Upper lobe of left lung (tissue), 6 donors: ENCODE data around the gene KRT80. TPM values are rescaled to one million over a fixed set of nuclear protein-coding genes. Genes with fewer than 3 reads are reported as not detected.

Experiments
- ATAC-seq, 2 donors: fragments of 200-7000 bp; cut with Tn5 transposase; one replicate each; pipeline ENCODE4 v1.9.1; 2022; ENCODE audit warnings: mild to moderate bottlenecking in 2 of 2, moderate library complexity in 2 of 2; ENCODE audit not compliant: low FRiP score in 2 of 2
- DNase-seq, 2 donors: peaks; one replicate each; pipeline ENCODE4 v3.0.0-alpha.2; 2019 to 2020
- H3K27ac ChIP-seq, 4 donors: fragments of 200-600 bp; sonication (generic); one replicate each; pipeline ENCODE4 v1.5.1; 2016 to 2019
- H3K27me3 ChIP-seq, 4 donors: fragments of 200-600 bp; sonication (generic); one replicate each; pipeline ENCODE4 v1.5.1; 2017 to 2019
- H3K36me3 ChIP-seq, 4 donors: fragments of 200-600 bp; sonication (generic); one replicate each; pipeline ENCODE4 v1.5.1; 2016 to 2019
- H3K4me1 ChIP-seq, 4 donors: fragments of 200-600 bp; sonication (generic); one replicate each; pipeline ENCODE4 v1.5.1; 2018 to 2019
- H3K4me3 ChIP-seq, 4 donors: fragments of 200-600 bp; sonication (generic); one replicate each; pipeline ENCODE4 v1.5.1; 2017 to 2019; ENCODE audit warnings: mild to moderate bottlenecking in 2 of 4, moderate library complexity in 1 of 4
- H3K9me3 ChIP-seq, 4 donors: fragments of 200-600 bp; sonication (generic); one replicate each; pipeline ENCODE4 v1.5.1; 2018 to 2019
- CTCF ChIP-seq, 6 experiments: fragments of 450-650 bp in 4 of 6; fragments of 200-600 bp in 2 of 6; sonication (generic) in 2 of 6; IDR thresholded peaks; one replicate each; pipeline ENCODE4 v1.5.1; 2016 to 2019; ENCODE audit warnings: antibody characterized with exemption in 6 of 6
- EP300 ChIP-seq, 4 donors: sonication (generic); formaldehyde crosslinking; IDR thresholded peaks; one replicate each; pipeline ENCODE4 v1.5.1; 2017; ENCODE audit warnings: antibody characterized with exemption in 4 of 4, control low read depth in 2 of 4
- POLR2A ChIP-seq, 4 donors: fragments of 450-650 bp; IDR thresholded peaks; one replicate each; pipeline ENCODE4 v1.5.1; 2016 to 2017; ENCODE audit warnings: antibody characterized with exemption in 4 of 4, mild to moderate bottlenecking in 2 of 4
- POLR2AphosphoS5 ChIP-seq, 2 donors: sonication (generic); formaldehyde crosslinking; IDR thresholded peaks; one replicate each; pipeline ENCODE4 v1.5.1; 2017; ENCODE audit warnings: antibody characterized with exemption in 2 of 2
- WGBS, 2 donors: methylation state at CpG; one replicate each; pipeline ENCODE4 v1.1.5; 2017 to 2018; 5-methylcytosine and 5-hydroxymethylcytosine counted together
- total RNA-seq, 6 donors: library from RNA; depleted of rRNA in 4 of 6; stranded (reverse); fragments of >200 nt in 4 of 6; gene quantifications; one replicate each; pipeline versions ENCODE4 v1.1.0 to v1.2.1, GENCODE V29; 2016 to 2021
- donor health status: DM: no; HTN: no; CAD: no; lungs with moderate emphysema.
- donor health status: DM: no; HTN: yes; CAD: no; lungs with severe emphysema.

KRT80 gene
- total RNA-seq, 6 donors from 2014 or later = 2.1 to 15.2 (median 6.6) TPM

DNA sequence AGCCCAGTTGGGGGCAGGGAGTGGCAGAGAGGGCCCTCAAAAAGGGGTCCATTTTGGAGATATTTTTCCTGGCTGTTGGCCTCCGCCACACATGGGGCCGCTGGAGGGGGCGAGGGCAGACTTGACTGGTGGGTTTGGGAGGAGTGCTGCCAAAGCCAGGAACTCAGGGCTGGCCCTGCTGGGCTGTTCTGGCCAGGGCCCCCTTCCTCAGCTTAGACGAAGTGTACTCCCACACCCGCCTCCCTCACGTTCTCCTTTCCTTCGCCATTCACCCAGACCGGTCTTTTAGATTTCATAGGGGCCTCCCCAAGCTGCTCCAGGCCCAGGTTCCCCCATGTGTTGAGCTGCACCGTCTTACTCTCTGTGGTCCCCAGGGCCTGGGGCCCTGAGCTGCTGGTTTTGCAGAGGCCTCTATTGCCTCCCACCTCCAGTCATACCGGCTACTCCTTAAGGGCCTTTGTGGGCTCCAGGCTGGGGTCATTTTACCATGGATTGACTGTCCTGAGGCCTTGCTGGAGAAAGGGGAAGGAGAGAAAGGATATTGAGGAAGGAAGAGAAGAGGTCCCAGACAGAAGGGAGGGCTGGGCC lies 42.5 kb upstream of the KRT80 start:
- H3K27me3 ChIP-seq = peaks cover 0 to 21% (median 5%) of the 10 kb centered on the region in 4 donors
- peak overlapping the region; percentile 29 to 53 (median 51) for H3K4me3 ChIP-seq
- peak overlapping the region; percentile 81 to 94 (median 82) for H3K27ac ChIP-seq
- no peaks in the 10 kb centered on the region for H3K9me3 ChIP-seq
- no peak for ATAC-seq
- peaks cover 3 to 65% (median 39%) of the 10 kb centered on the region in 4 donors for H3K4me1 ChIP-seq
- TF ChIP-seq POLR2AphosphoS5 (IDR thresholded peaks at IDR 0.05) (no peak), POLR2A (IDR thresholded peaks at IDR 0.05) (no peak), CTCF (IDR thresholded peaks at IDR 0.05) (no peak), EP300 (IDR thresholded peaks at IDR 0.05) (no peak)
- WGBS, 2 donors = 74 to 80% methylated on average over 9 to 10 of the region's 10 CpGs
- DNase-seq = peak in 1 of 2 donors; percentile 15
- peaks cover 0 to 9% (median 0%) of the 10 kb centered on the region in 4 donors for H3K36me3 ChIP-seq

DNA sequence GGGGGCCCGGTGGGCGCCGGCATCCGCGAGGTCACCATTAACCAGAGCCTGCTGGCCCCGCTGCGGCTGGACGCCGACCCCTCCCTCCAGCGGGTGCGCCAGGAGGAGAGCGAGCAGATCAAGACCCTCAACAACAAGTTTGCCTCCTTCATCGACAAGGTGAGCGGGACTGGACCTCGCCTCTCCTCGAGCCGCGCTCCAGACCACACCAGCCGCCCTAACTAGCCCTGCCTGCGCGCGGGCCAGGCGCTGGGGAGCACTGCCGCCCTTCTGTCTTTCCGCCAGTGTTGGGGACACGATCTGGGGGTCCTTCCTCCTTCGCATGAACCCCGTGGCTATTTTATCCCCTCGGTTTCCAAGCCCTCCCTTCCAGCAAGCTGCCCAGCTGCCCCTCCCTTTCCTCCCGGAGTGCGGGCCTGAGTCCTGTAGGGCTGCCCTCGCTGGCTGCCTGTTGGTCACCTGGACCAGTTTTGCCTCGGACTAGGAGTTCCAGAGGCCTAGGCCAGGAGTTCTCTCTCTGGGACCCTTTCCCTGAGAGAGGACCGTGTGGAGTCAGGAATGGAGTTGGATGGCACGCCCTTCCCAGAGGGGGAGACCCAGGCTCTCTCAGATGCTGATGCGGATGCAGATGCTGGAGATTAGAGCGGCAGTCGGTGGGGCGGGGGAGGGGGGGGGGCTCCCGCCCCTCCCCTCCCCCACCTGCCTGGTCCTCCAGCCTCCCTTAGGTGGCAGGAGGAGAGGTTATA lies 41.8 kb upstream of the KRT80 start:
- 10 to 23% methylated on average over 16 to 31 of the region's 40 CpGs for WGBS, 2 donors
- Histone ChIP-seq H3K9me3 (no peaks in the 10 kb centered on the region), H3K4me1 (peaks cover 3 to 61% (median 37%) of the 10 kb centered on the region in 4 donors), H3K4me3 (peak overlapping the region; percentile 29 to 53 (median 51)), H3K27me3 (peaks cover 0 to 21% (median 5%) of the 10 kb centered on the region in 4 donors), H3K36me3 (peaks cover 0 to 9% (median 0%) of the 10 kb centered on the region in 4 donors), H3K27ac (peak overlapping the region; percentile 81 to 94 (median 82))
- DNase-seq (peak in 1 of 2 donors; percentile 19), ATAC-seq (no peak)
- TF ChIP-seq EP300 (IDR thresholded peaks at IDR 0.05) = no peak
- no peak for TF ChIP-seq POLR2A (IDR thresholded peaks at IDR 0.05)
- no peak for TF ChIP-seq POLR2AphosphoS5 (IDR thresholded peaks at IDR 0.05)
- no peak for TF ChIP-seq CTCF (IDR thresholded peaks at IDR 0.05)

DNA sequence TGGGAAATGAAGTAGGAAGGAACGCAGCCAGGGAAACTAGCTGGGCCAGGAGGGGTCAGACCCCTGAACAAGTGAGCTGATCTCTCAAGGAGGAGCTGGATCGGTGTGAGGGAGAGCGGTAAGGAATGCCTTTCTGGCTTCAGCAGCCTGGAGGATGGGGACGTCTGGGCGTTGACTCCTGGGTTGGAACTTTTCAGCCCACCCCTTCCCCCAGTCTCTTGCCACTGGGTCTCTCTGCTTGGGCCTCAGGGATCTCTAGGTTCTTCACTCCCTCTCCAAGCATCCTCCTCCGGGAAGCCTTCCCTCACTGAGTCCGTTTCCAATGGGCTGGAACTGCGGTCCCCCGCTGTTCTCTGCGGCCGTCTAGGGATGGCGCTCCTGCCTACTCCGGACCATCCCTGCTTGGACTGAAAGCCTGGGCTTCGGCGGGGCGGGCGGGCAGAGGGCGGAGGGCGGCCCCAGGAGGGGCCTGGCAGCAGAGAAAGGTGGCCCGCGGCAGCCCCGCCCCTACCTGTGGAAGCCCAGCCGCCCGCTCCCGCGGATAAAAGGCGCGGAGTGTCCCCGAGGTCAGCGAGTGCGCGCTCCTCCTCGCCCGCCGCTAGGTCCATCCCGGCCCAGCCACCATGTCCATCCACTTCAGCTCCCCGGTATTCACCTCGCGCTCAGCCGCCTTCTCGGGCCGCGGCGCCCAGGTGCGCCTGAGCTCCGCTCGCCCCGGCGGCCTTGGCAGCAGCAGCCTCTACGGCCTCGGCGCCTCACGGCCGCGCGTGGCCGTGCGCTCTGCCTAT lies 41.1 kb upstream of the KRT80 start, which contains the start of gene KRT7:
Gene KRT7, plus strand, starts transcription at position 570 of the 788 bp plus-strand sequence. Its CDS starts 54 bp downstream, at position 624.
- Histone ChIP-seq H3K36me3 (peaks cover 0 to 9% (median 0%) of the 10 kb centered on the region in 4 donors), H3K27me3 (peaks cover 0 to 21% (median 5%) of the 10 kb centered on the region in 4 donors), H3K9me3 (no peaks in the 10 kb centered on the region), H3K4me1 (peaks cover 3 to 61% (median 31%) of the 10 kb centered on the region in 4 donors), H3K27ac (peak within 1 kb of the TSS; percentile 81 to 94 (median 82)), H3K4me3 (peak within 1 kb of the TSS; percentile 29 to 53 (median 51))
- TF ChIP-seq POLR2A (IDR thresholded peaks at IDR 0.05) = peak; percentile 15 to 92 (median 66)
- TF ChIP-seq POLR2AphosphoS5 (IDR thresholded peaks at IDR 0.05) = peak; percentile 75 to 81
- peak in 1 of 4 donors; percentile 10 for TF ChIP-seq EP300 (IDR thresholded peaks at IDR 0.05)
- TF ChIP-seq CTCF (IDR thresholded peaks at IDR 0.05) = peak in 2 of 6 experiments; percentile 18 to 25
- WGBS, 2 donors = 13 to 18% methylated on average over 10 to 19 of the region's 58 CpGs
- ATAC-seq (peak; percentile 49 to 77), DNase-seq (peak; percentile 91 to 94)

GRCh38 chr12:52232203-52232673 lies 40.4 kb upstream of the KRT80 start:
- peaks cover 0 to 9% (median 0%) of the 10 kb centered on the region in 4 donors for H3K36me3 ChIP-seq
- H3K9me3 ChIP-seq = no peaks in the 10 kb centered on the region
- no peak for TF ChIP-seq POLR2AphosphoS5 (IDR thresholded peaks at IDR 0.05)
- no peak for TF ChIP-seq POLR2A (IDR thresholded peaks at IDR 0.05)
- no peak for TF ChIP-seq CTCF (IDR thresholded peaks at IDR 0.05)
- TF ChIP-seq EP300 (IDR thresholded peaks at IDR 0.05) = no peak
- peak overlapping the region in 3 of 4 donors; percentile 51 to 53 (median 51) for H3K4me3 ChIP-seq
- peaks cover 3 to 58% (median 29%) of the 10 kb centered on the region in 4 donors for H3K4me1 ChIP-seq
- peak in 1 of 2 donors; percentile 2 for ATAC-seq
- WGBS, 2 donors = 42 to 47% methylated on average over 12 of the region's 12 CpGs
- DNase-seq = peak in 1 of 2 donors; percentile 29
- peak overlapping the region; percentile 81 to 94 (median 82) for H3K27ac ChIP-seq
- peaks cover 0 to 21% (median 5%) of the 10 kb centered on the region in 4 donors for H3K27me3 ChIP-seq
